Ascending aorta (tissue), 2 donors: ENCODE data around the gene C5. TPM values are rescaled to one million over a fixed set of nuclear protein-coding genes. Genes with fewer than 3 reads are reported as not detected.
"Not testable (repeated sequence)": the region's sequence is repeated elsewhere in the genome, so short reads cannot be mapped to it uniquely, and the experiment has no call there.

Experiments
- DNase-seq, 2 donors: peaks; one replicate each; pipeline ENCODE4 v3.0.0-alpha.2; 2019; ENCODE audit warnings: low spot score in 2 of 2
- H3K27ac ChIP-seq, 2 donors: fragments of 200-600 bp; sonication (generic); one replicate each; pipeline ENCODE4 v1.5.1; 2016 to 2017; ENCODE audit warnings: mild to moderate bottlenecking in 1 of 2
- H3K27me3 ChIP-seq: fragments of 200-600 bp; sonication (generic); one replicate; pipeline ENCODE4 v1.5.1; 2017
- H3K36me3 ChIP-seq, 2 donors: fragments of 200-600 bp; sonication (generic); one replicate each; pipeline ENCODE4 v1.5.1; 2016
- H3K4me1 ChIP-seq, 2 donors: fragments of 200-600 bp; sonication (generic); one replicate each; pipeline ENCODE4 v1.5.1; 2016 to 2017; ENCODE audit warnings: mild to moderate bottlenecking in 1 of 2
- H3K4me3 ChIP-seq, 2 donors: fragments of 200-600 bp; sonication (generic); one replicate each; pipeline ENCODE4 v1.5.1; 2016 to 2017; ENCODE audit warnings: mild to moderate bottlenecking in 1 of 2
- H3K9me3 ChIP-seq, 2 donors: fragments of 200-600 bp; sonication (generic); one replicate each; pipeline ENCODE4 v1.5.1; 2016
- CTCF ChIP-seq, 3 experiments: fragments of 200-600 bp in 2 of 3; fragments of 450-650 bp in 1 of 3; sonication (generic) in 2 of 3; IDR thresholded peaks; one replicate each; pipeline ENCODE4 v1.5.1; 2016 to 2019; ENCODE audit warnings: antibody characterized with exemption in 3 of 3, mild to moderate bottlenecking in 1 of 3, moderate library complexity in 1 of 3
- intact Hi-C: fragments of 100-400 bp; cut with DNase I; formaldehyde crosslinking; loops from one replicate; pipeline ENCODE4 v1.15.1; 2023
- total RNA-seq: library from RNA; depleted of rRNA; stranded (reverse); fragments of >200 nt; gene quantifications from one replicate; pipeline ENCODE4 v1.1.0, GENCODE V29; 2016

Gene C5
- total RNA-seq, 1 donor from 2014 or later = 1.5 TPM

- no peaks in the 10 kb centered on the region for H3K4me1 ChIP-seq
- intact Hi-C loops = no loop called here
These were observed 1.5 kb downstream of the C5 start for GRCh38 chr9:121048618-121049017.

DNA sequence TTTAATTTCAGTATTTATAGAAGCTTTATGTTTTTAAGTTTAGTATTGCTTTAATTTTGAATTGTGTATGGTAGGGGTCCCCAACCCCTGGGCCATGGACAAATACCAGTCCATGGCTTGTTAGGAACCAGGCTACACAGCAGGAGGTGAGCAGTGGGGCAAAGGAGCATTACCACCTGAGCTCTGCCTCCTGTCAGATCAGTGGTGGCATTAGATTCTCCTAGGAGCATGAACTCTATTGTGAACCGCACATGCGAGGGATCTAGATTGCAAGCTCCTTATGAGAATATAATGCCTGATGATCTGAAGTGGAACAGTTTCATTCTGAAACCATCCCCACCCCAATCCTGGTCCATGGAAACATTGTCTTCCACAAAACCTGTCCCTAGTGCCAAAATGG is 1.9 kb downstream of the C5 start:
- Histone ChIP-seq H3K9me3 (no peaks in the 10 kb centered on the region), H3K36me3 (no peaks in the 10 kb centered on the region), H3K4me1 (no peaks in the 10 kb centered on the region), H3K27me3 (no peaks in the 10 kb centered on the region), H3K4me3 (no peak overlapping the region), H3K27ac (no peak overlapping the region)
- intact Hi-C loops = no loop called here
- no peak for TF ChIP-seq CTCF (IDR thresholded peaks at IDR 0.05)
- DNase-seq = no peak

More at GRCh38 chr9:121048618-121049017, 1.5 kb downstream of the C5 start:
- Histone ChIP-seq H3K9me3 (no peaks in the 10 kb centered on the region), H3K27me3 (no peaks in the 10 kb centered on the region), H3K27ac (no peak overlapping the region), H3K4me3 (no peak overlapping the region), H3K36me3 (no peaks in the 10 kb centered on the region)
- DNase-seq = no peak
- no peak for TF ChIP-seq CTCF (IDR thresholded peaks at IDR 0.05)

DNA sequence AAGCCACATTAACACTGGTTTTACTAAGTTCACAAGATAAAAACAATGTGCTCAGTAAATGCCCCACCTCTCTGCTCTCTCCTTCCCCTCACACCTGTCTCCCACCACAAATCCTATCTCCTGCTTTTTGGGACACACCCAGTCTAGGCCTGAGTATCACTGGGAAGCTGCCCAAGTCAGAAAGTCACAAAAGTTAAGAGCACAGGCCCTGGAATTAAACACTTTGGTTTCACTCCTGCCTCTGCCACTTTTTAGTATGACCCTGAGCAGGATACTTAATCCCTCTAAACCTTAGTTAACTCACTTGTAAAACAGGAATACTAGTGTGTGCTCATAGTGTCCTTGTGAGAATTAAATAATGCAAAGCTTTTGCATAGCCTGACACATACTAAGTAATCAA is 11.3 kb downstream of the C5 start:
- peaks cover 0 to 3% of the 10 kb centered on the region in 2 donors for H3K36me3 ChIP-seq
- no peak for TF ChIP-seq CTCF (IDR thresholded peaks at IDR 0.05)
- no peak overlapping the region for H3K4me3 ChIP-seq
- intact Hi-C loops = no loop called here
- H3K4me1 ChIP-seq = no peaks in the 10 kb centered on the region
- DNase-seq = no peak
- H3K9me3 ChIP-seq = no peaks in the 10 kb centered on the region
- H3K27ac ChIP-seq = no peak overlapping the region
- H3K27me3 ChIP-seq = no peaks in the 10 kb centered on the region

GRCh38 chr9:121038362-121038761 is 11.7 kb downstream of the C5 start:
- DNase-seq = no peak
- TF ChIP-seq CTCF (IDR thresholded peaks at IDR 0.05) = no peak
- peaks cover 0 to 3% of the 10 kb centered on the region in 2 donors for H3K36me3 ChIP-seq
- H3K4me1 ChIP-seq = no peaks in the 10 kb centered on the region
- H3K27ac ChIP-seq = no peak overlapping the region
- H3K9me3 ChIP-seq = no peaks in the 10 kb centered on the region
- intact Hi-C loops = no loop called here
- no peaks in the 10 kb centered on the region for H3K27me3 ChIP-seq
- no peak overlapping the region for H3K4me3 ChIP-seq

DNA sequence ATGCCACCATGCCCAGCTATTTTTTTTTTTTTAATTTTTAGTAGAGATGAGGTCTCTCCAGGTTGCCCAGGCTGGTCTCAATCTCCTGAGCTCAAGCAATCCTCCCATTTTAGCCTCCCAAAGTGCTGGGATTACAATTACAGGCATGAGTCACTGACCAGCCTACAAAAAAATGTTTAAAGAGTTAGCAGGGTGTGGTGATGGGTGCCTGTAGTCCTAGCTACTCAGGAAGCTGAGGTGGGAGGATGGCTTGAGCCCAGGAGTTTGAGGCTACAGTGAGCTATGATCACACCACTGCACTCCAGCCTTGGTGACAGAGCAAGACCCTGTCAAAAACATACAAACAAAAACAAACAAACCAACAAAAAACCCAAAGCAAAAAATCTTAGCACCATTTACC is 14.4 kb downstream of the C5 start:
- H3K4me3 ChIP-seq, H3K9me3 ChIP-seq, H3K4me1 ChIP-seq, intact Hi-C loops, H3K27me3 ChIP-seq, H3K36me3 ChIP-seq, H3K27ac ChIP-seq, DNase-seq: not testable (repeated sequence)

DNA sequence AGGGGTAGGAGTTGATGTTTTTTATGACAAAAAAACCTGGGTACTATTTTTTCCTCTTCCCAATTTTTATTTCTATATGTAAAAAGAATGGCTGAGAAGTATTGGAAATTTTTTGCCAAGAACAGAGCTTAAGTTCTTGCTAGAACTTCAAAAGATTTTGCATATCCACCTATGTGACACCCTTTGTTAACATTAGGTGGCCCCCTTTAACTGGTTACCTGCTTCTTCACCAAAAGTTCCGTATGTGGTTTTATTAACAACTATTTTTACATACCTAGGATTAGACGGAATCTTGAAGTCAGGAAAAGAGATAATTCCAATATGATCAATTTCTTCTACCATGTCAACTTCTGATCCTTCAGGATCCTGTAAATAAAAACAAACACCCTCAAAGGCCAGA is 15.5 kb downstream of the C5 start:
- no peaks in the 10 kb centered on the region for H3K27me3 ChIP-seq
- intact Hi-C loops = no loop called here
- no peak for DNase-seq
- no peak for TF ChIP-seq CTCF (IDR thresholded peaks at IDR 0.05)
- H3K4me3 ChIP-seq = no peak overlapping the region
- H3K27ac ChIP-seq = no peak overlapping the region
- no peaks in the 10 kb centered on the region for H3K4me1 ChIP-seq
- no peaks in the 10 kb centered on the region for H3K9me3 ChIP-seq
- H3K36me3 ChIP-seq = peaks cover 6% of the 10 kb centered on the region in 2 donors
